ENCODE data around the gene HS3ST5. TPM values are rescaled to one million over a fixed set of nuclear protein-coding genes. Genes with fewer than 3 reads are reported as not detected.
"Not testable (repeated sequence)": the region's sequence is repeated elsewhere in the genome, so short reads cannot be mapped to it uniquely, and the experiment has no call there.

The HS3ST5 gene
- total RNA-seq, 1 experiment from 2014 or later: 0.29 TPM

DNA sequence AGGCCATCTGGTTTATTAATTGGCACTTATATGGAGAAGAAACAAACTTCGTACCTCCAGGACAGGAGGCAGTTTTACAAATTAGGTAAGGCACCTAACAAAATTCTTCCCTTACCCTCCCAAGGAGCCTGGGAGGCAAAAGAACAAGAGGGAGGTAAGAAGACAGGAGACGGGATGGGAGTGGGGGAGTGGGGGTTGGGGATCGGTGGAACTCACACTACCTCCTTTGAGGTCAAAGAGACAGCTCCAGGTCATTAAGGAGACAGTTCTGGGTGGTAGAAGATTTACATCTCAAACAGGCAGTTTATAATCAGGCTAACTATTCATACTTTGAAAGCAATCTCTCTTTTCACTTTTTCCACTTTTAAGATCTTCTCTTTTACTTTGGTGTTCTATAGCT lies 259.6 kb downstream of the HS3ST5 start:
- Histone ChIP-seq H3K4me1 (no peaks in the 10 kb centered on the region), H3K9me3 (no peaks in the 10 kb centered on the region), H3K4me3 (ENCODE audit: low read depth, low read length) (no peak overlapping the region), H3K27me3 (replicated peaks; ENCODE audit: control insufficient read depth, insufficient read depth, low read length) (no peaks in the 10 kb centered on the region), H3K36me3 (ENCODE audit: control insufficient read depth, insufficient read depth, low read length) (no peaks in the 10 kb centered on the region)
- no peak for DNase-seq
- POLR2A ChIA-PET: no interaction called here
- Mint-ChIP-seq H3K9me3 (ENCODE audit: unreplicated experiment) (no peaks in the 10 kb centered on the region), H3K27me3 (ENCODE audit: insufficient read depth, unreplicated experiment) (no peaks in the 10 kb centered on the region), H3K4me1 (ENCODE audit: low read depth, unreplicated experiment) (no peaks in the 10 kb centered on the region), H3K4me3 (ENCODE audit: unreplicated experiment) (no peak overlapping the region), H3K27ac (ENCODE audit: unreplicated experiment) (no peak overlapping the region), H3K36me3 (ENCODE audit: insufficient read depth, unreplicated experiment) (no peaks in the 10 kb centered on the region)
- no peak for TF ChIP-seq CTCF (IDR thresholded peaks at IDR 0.05; ENCODE audit: insufficient read depth in 1 of 2, low read depth in 1 of 2, low read length in 1 of 2, severe bottlenecking in 1 of 2, unreplicated experiment in 1 of 2)
- intact Hi-C loops (cut with micrococcal nuclease; ENCODE audit: unreplicated experiment): no loop called here
- CTCF ChIA-PET: no interaction called here
- no TSS peak for BruUV-seq (replicated peaks)

DNA sequence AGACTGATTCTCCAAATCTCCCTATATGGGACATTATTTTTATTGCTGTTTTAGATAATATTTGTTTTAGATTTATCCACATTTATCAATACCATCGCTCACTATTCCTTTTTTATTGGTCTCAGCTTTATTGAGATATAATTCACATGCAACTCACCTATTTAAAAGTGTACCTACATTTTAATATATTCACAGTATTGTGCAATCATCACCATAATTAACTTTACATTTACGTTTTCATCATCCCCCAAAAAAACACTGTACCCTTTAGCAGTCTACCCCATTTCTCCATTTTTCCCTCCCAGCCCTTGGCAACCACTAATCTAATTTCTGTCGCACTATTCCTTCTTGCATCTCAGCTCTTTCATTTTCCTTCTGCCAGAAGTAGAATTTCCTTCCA lies 261.1 kb downstream of the HS3ST5 start:
- Mint-ChIP-seq H3K4me1 (ENCODE audit: low read depth, unreplicated experiment) (no peaks in the 10 kb centered on the region), H3K9me3 (ENCODE audit: unreplicated experiment) (no peaks in the 10 kb centered on the region), H3K27me3 (ENCODE audit: insufficient read depth, unreplicated experiment) (no peaks in the 10 kb centered on the region), H3K36me3 (ENCODE audit: insufficient read depth, unreplicated experiment) (no peaks in the 10 kb centered on the region), H3K27ac (ENCODE audit: unreplicated experiment) (no peak overlapping the region), H3K4me3 (ENCODE audit: unreplicated experiment) (no peak overlapping the region)
- ChIA-PET CTCF (no interaction called here), POLR2A (no interaction called here)
- no peaks in the 10 kb centered on the region for H3K4me1 ChIP-seq
- BruUV-seq (replicated peaks): no TSS peak
- TF ChIP-seq CTCF (IDR thresholded peaks at IDR 0.05; ENCODE audit: insufficient read depth in 1 of 2, low read depth in 1 of 2, low read length in 1 of 2, severe bottlenecking in 1 of 2, unreplicated experiment in 1 of 2): no peak
- no peaks in the 10 kb centered on the region for H3K36me3 ChIP-seq (ENCODE audit: control insufficient read depth, insufficient read depth, low read length)
- intact Hi-C loops (cut with micrococcal nuclease; ENCODE audit: unreplicated experiment): no loop called here
- H3K27me3 ChIP-seq (replicated peaks; ENCODE audit: control insufficient read depth, insufficient read depth, low read length): no peaks in the 10 kb centered on the region
- no peak overlapping the region for H3K4me3 ChIP-seq (ENCODE audit: low read depth, low read length)
- DNase-seq: no peak
- no peaks in the 10 kb centered on the region for H3K9me3 ChIP-seq

GRCh38 chr6:114080891-114081510 lies 261.8 kb downstream of the HS3ST5 start:
- H3K27me3 ChIP-seq (replicated peaks; ENCODE audit: control insufficient read depth, insufficient read depth, low read length): no peaks in the 10 kb centered on the region
- no peak overlapping the region for H3K4me3 ChIP-seq (ENCODE audit: low read depth, low read length)
- Mint-ChIP-seq H3K27me3 (ENCODE audit: insufficient read depth, unreplicated experiment) (no peaks in the 10 kb centered on the region), H3K4me1 (ENCODE audit: low read depth, unreplicated experiment) (no peaks in the 10 kb centered on the region), H3K4me3 (ENCODE audit: unreplicated experiment) (no peak overlapping the region), H3K27ac (ENCODE audit: unreplicated experiment) (no peak overlapping the region), H3K9me3 (ENCODE audit: unreplicated experiment) (no peaks in the 10 kb centered on the region), H3K36me3 (ENCODE audit: insufficient read depth, unreplicated experiment) (no peaks in the 10 kb centered on the region)
- no peaks in the 10 kb centered on the region for H3K9me3 ChIP-seq
- BruUV-seq (replicated peaks): no TSS peak
- DNase-seq: no peak
- H3K36me3 ChIP-seq (ENCODE audit: control insufficient read depth, insufficient read depth, low read length): no peaks in the 10 kb centered on the region
- TF ChIP-seq CTCF (IDR thresholded peaks at IDR 0.05; ENCODE audit: insufficient read depth in 1 of 2, low read depth in 1 of 2, low read length in 1 of 2, severe bottlenecking in 1 of 2, unreplicated experiment in 1 of 2): no peak
- intact Hi-C loops (cut with micrococcal nuclease; ENCODE audit: unreplicated experiment): no loop called here
- ChIA-PET POLR2A (no interaction called here), CTCF (no interaction called here)
- no peaks in the 10 kb centered on the region for H3K4me1 ChIP-seq

DNA sequence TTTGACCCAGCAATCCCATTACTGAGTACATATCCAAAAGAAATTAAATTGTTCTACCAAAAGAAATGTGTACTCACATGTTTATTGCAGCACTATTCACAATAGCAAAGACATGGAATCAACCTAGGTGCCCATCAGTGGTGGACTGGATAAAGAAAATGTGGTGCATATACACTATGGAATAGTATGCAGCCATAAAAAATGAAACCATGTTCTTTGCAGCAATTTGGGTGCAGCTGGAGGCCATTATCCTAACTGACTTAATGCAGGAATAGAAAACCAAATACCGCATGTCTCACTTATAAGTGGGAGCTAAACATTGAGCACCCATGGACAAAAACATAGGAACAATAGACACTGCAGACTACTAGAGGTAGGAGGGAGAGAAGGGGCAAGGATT lies 262.4 kb downstream of the HS3ST5 start:
- H3K4me3 Mint-ChIP-seq (ENCODE audit: unreplicated experiment); BruUV-seq (replicated peaks); POLR2A ChIA-PET; H3K4me3 ChIP-seq (ENCODE audit: low read depth, low read length); H3K9me3 ChIP-seq; H3K27me3 Mint-ChIP-seq (ENCODE audit: insufficient read depth, unreplicated experiment); H3K36me3 ChIP-seq (ENCODE audit: control insufficient read depth, insufficient read depth, low read length); H3K4me1 Mint-ChIP-seq (ENCODE audit: low read depth, unreplicated experiment); DNase-seq; intact Hi-C loops (cut with micrococcal nuclease; ENCODE audit: unreplicated experiment); H3K4me1 ChIP-seq; H3K27ac Mint-ChIP-seq (ENCODE audit: unreplicated experiment); CTCF ChIA-PET; H3K36me3 Mint-ChIP-seq (ENCODE audit: insufficient read depth, unreplicated experiment); H3K9me3 Mint-ChIP-seq (ENCODE audit: unreplicated experiment); H3K27me3 ChIP-seq (replicated peaks; ENCODE audit: control insufficient read depth, insufficient read depth, low read length): not testable (repeated sequence)
